BLaER1 treated with 17β-estradiol and CSF1 and Interleukin-3, amounts not matched to agents 10 nM and 100 nM (cell line): ENCODE measurements around the gene AREL1.

Experiments
- H3K27ac ChIP-seq, 11 experiments: shearing (Covaris generic); formaldehyde crosslinking; 2 replicates each; pipeline ENCODE4 v1.8.1; 2022
- H3K27me3 ChIP-seq, 11 experiments: shearing (Covaris generic); formaldehyde crosslinking; 2 replicates each; pipeline ENCODE4 v1.8.1; 2022
- H3K36me3 ChIP-seq, 11 experiments: shearing (Covaris generic); formaldehyde crosslinking; 2 replicates each; pipeline ENCODE4 v1.8.1; 2022
- H3K4me1 ChIP-seq, 10 experiments: shearing (Covaris generic); formaldehyde crosslinking; 2 replicates each; pipeline ENCODE4 v1.8.1; 2022
- H3K4me2 ChIP-seq, 11 experiments: shearing (Covaris generic); formaldehyde crosslinking; 2 replicates each; pipeline ENCODE4 v1.8.1; 2022
- H3K4me3 ChIP-seq, 10 experiments: shearing (Covaris generic); formaldehyde crosslinking; 2 replicates each; pipeline ENCODE4 v1.8.1; 2022
- H3K9ac ChIP-seq, 11 experiments: shearing (Covaris generic); formaldehyde crosslinking; 2 replicates each; pipeline ENCODE4 v1.8.1; 2022
- H3K9me3 ChIP-seq, 11 experiments: shearing (Covaris generic); formaldehyde crosslinking; replicated peaks in 1 of 11; 2 replicates each; pipeline ENCODE4 v1.8.1; 2022
- H4K20me1 ChIP-seq, 11 experiments: shearing (Covaris generic); formaldehyde crosslinking; 2 replicates each; pipeline ENCODE4 v1.8.1; 2022
- Cebpa-rat ChIP-seq, 11 experiments: shearing (Covaris generic); IDR thresholded peaks; 2 replicates each; pipeline ENCODE4 v1.8.1; 2022

AREL1 gene

GRCh38 chr14:74695406-74695805, 17.5 kb downstream of the AREL1 start:
- Histone ChIP-seq H3K27ac (no peak overlapping the region), H3K4me3 (no peak overlapping the region), H3K36me3 (peaks cover 27 to 71% (median 46%) of the 10 kb centered on the region in 11 experiments), H3K9me3 (no peaks in the 10 kb centered on the region), H3K4me2 (peak overlapping the region in 3 of 11 experiments; percentile 1 to 10 (median 5); a peak in 2 of 22 replicates), H3K9ac (no peak overlapping the region), H4K20me1 (peaks cover 18 to 89% (median 77%) of the 10 kb centered on the region in 11 experiments; a peak in 19 of 22 replicates), H3K4me1 (peaks cover 5 to 28% (median 7%) of the 10 kb centered on the region in 10 experiments; a peak in 9 of 20 replicates), H3K27me3 (no peaks in the 10 kb centered on the region)
- no peak for TF ChIP-seq Cebpa-rat (IDR thresholded peaks at IDR 0.05)

DNA sequence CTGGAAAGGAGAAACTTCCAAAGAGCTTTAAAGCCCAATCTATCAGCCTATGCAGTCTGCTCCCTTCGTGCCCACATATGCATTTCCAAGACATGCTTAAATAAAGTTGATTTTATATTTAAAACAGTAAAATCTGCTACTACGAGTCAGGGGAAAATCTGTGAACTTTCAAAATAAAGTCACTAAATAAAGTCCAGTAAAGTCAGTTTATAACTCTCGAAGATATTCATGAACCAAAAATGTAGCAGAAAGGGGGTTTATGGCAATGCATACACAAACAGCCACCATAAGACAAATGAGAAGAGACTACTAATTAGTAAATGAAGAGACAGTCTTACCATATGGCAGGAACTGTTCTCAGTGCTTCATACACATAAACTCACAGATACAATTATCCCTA, 19.7 kb downstream of the AREL1 start:
- H3K36me3 ChIP-seq, result peaks cover 48 to 75% (median 58%) of the 10 kb centered on the region in 11 experiments
- H3K9me3 ChIP-seq, result no peaks in the 10 kb centered on the region
- H4K20me1 ChIP-seq, result peaks cover 15 to 67% (median 57%) of the 10 kb centered on the region in 11 experiments; a peak in 19 of 22 replicates
- no peak overlapping the region for H3K27ac ChIP-seq
- H3K27me3 ChIP-seq, result no peaks in the 10 kb centered on the region
- H3K4me2 ChIP-seq, result no peak overlapping the region
- H3K4me1 ChIP-seq, result peaks cover 5 to 17% (median 7%) of the 10 kb centered on the region in 10 experiments; a peak in 8 of 20 replicates
- no peak for TF ChIP-seq Cebpa-rat (IDR thresholded peaks at IDR 0.05)
- no peak overlapping the region for H3K4me3 ChIP-seq
- H3K9ac ChIP-seq, result no peak overlapping the region

DNA sequence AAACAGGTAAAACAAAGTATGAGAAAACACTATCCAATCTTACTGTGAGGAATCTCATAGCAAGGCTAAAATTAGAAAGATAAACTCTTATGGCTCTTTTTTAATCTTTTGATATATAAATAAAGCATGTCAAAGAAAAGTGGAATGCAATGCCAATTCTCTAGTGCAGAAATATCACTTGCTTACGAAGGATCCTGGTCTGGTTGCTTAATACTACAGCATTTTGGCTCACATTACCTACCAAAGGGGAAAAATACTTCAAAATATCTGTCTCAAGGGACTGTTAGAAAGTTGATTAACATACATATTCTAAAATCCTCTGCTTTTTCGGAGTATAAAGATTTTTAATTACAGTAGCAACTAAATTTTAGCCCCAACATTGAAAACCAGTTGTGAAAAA, 21.4 kb downstream of the AREL1 start:
- no peak overlapping the region for H3K4me3 ChIP-seq

GRCh38 chr14:74685921-74686678, 26.8 kb downstream of the AREL1 start:
- Histone ChIP-seq H3K4me2 (peak overlapping the region in 4 of 11 experiments; percentile 58 to 76 (median 64); a peak in 8 of 22 replicates), H3K9ac (no peak overlapping the region), H3K9me3 (no peaks in the 10 kb centered on the region), H3K27me3 (no peaks in the 10 kb centered on the region), H4K20me1 (peaks cover 0 to 21% (median 6%) of the 10 kb centered on the region in 11 experiments; a peak in 9 of 22 replicates), H3K4me1 (peaks cover 27 to 35% (median 32%) of the 10 kb centered on the region in 10 experiments), H3K27ac (no peak overlapping the region), H3K4me3 (no peak overlapping the region), H3K36me3 (peaks cover 78 to 100% (median 89%) of the 10 kb centered on the region in 11 experiments)
- TF ChIP-seq Cebpa-rat (IDR thresholded peaks at IDR 0.05), result no peak

More for the DNA sequence above, 21.4 kb downstream of the AREL1 start:
- no peak overlapping the region for H3K9ac ChIP-seq
- H3K4me1 ChIP-seq, result peaks cover 5 to 17% (median 7%) of the 10 kb centered on the region in 10 experiments; a peak in 9 of 20 replicates
- no peak overlapping the region for H3K27ac ChIP-seq
- peaks cover 10 to 50% (median 42%) of the 10 kb centered on the region in 11 experiments; a peak in 19 of 22 replicates for H4K20me1 ChIP-seq
- no peak for TF ChIP-seq Cebpa-rat (IDR thresholded peaks at IDR 0.05)
- H3K27me3 ChIP-seq, result no peaks in the 10 kb centered on the region
- peaks cover 55 to 75% (median 62%) of the 10 kb centered on the region in 11 experiments for H3K36me3 ChIP-seq
- H3K9me3 ChIP-seq, result no peaks in the 10 kb centered on the region
- no peak overlapping the region for H3K4me2 ChIP-seq

DNA sequence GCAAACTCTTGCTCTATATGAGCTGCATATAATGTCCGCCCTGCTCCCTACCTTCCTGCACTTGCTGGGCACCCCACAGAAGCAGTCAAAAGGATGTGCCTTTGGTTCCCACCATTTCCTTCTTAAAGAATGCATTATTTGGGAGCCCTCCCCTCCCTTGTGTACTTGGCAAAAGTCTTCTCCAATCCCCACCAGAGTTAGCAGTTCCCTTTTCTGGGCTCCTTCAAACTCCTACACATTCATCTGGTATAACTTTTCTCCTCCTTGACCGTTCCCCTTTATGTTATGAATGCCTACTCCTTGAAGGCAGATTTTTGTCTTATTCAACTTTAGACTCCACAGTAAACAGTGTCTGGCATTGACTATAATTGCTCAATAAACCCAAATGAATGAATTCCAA, 27.8 kb downstream of the AREL1 start:
- peaks cover 75 to 100% (median 88%) of the 10 kb centered on the region in 11 experiments for H3K36me3 ChIP-seq
- no peaks in the 10 kb centered on the region for H3K27me3 ChIP-seq
- H3K9me3 ChIP-seq, result no peaks in the 10 kb centered on the region
- peak overlapping the region; percentile 44 to 76 (median 60) for H3K4me2 ChIP-seq
- no peak overlapping the region for H3K9ac ChIP-seq
- no peak overlapping the region for H3K4me3 ChIP-seq
- peaks cover 27 to 35% (median 32%) of the 10 kb centered on the region in 10 experiments for H3K4me1 ChIP-seq
- peaks cover 0 to 21% (median 4%) of the 10 kb centered on the region in 11 experiments; a peak in 9 of 22 replicates for H4K20me1 ChIP-seq
- H3K27ac ChIP-seq, result peak overlapping the region in 7 of 11 experiments; percentile 26 to 42 (median 34); a peak in 8 of 22 replicates
- no peak for TF ChIP-seq Cebpa-rat (IDR thresholded peaks at IDR 0.05)

- Histone ChIP-seq H3K4me1 (peaks cover 27 to 35% (median 32%) of the 10 kb centered on the region in 10 experiments), H3K36me3 (peaks cover 74 to 100% (median 88%) of the 10 kb centered on the region in 11 experiments), H3K4me2 (peak overlapping the region; percentile 44 to 76 (median 60)), H3K9ac (no peak overlapping the region), H4K20me1 (peaks cover 0 to 21% (median 4%) of the 10 kb centered on the region in 11 experiments; a peak in 9 of 22 replicates), H3K9me3 (no peaks in the 10 kb centered on the region), H3K4me3 (no peak overlapping the region), H3K27me3 (no peaks in the 10 kb centered on the region), H3K27ac (peak overlapping the region in 7 of 11 experiments; percentile 26 to 42 (median 34); a peak in 8 of 22 replicates)
- TF ChIP-seq Cebpa-rat (IDR thresholded peaks at IDR 0.05), result peak in 1 of 11 experiments; percentile 11; a peak in 1 of 22 replicates
These were observed 28.4 kb downstream of the AREL1 start for GRCh38 chr14:74684434-74684833.

- H3K9ac ChIP-seq, result no peak overlapping the region
- H3K4me1 ChIP-seq, result peaks cover 27 to 35% (median 32%) of the 10 kb centered on the region in 10 experiments
- no peaks in the 10 kb centered on the region for H3K9me3 ChIP-seq
- no peak overlapping the region for H3K4me3 ChIP-seq
- no peaks in the 10 kb centered on the region for H3K27me3 ChIP-seq
- H4K20me1 ChIP-seq, result peaks cover 0 to 21% (median 4%) of the 10 kb centered on the region in 11 experiments; a peak in 9 of 22 replicates
- H3K36me3 ChIP-seq, result peaks cover 67 to 99% (median 88%) of the 10 kb centered on the region in 11 experiments
- H3K27ac ChIP-seq, result peak overlapping the region in 4 of 11 experiments; percentile 14 to 34 (median 14); a peak in 4 of 22 replicates
- TF ChIP-seq Cebpa-rat (IDR thresholded peaks at IDR 0.05), result no peak
- H3K4me2 ChIP-seq, result peak overlapping the region; percentile 44 to 76 (median 60)
These were observed 29.5 kb downstream of the AREL1 start for GRCh38 chr14:74683406-74683805.

DNA sequence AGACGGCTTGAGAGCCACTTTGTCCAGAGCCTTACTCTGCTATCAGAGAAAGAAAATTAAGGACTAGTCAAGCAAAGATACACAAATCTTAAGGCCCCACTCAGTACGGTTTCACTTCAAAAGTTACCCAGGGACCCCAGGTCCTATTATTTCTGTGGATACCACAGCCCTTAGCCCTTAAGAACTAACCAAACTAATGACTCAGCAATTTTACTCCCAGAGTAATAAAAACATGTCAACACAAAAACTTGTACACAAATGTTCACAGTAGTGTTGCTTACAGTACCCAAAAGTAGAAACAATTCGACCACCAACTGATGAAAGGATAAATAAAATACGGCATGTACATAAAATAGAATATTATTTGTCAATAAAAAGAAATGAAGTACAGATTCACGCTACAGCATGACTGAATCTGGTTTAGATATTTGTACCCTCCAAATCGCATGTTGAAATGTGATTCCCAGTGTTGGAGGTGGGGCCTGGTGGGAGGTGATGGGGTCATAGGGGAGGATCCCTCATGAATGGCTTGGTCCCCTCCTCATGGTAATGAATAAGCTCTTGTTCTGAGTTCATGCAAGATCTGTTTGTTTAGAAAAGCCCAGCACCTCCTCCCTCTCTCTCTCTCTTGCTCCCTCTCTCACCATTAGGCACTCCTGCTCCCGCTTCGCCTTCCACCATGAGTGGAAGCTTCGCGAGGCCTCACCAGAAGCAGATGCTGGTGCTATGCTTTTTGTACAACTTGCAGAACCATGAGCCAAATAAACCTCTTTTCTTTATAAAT, 30.5 kb downstream of the AREL1 start:
- H4K20me1 ChIP-seq, result peaks cover 0 to 21% (median 4%) of the 10 kb centered on the region in 11 experiments; a peak in 9 of 22 replicates
- peaks cover 62 to 99% (median 84%) of the 10 kb centered on the region in 11 experiments for H3K36me3 ChIP-seq
- no peak overlapping the region for H3K4me3 ChIP-seq
- no peak overlapping the region for H3K9ac ChIP-seq
- H3K9me3 ChIP-seq, result no peaks in the 10 kb centered on the region
- no peaks in the 10 kb centered on the region for H3K27me3 ChIP-seq
- TF ChIP-seq Cebpa-rat (IDR thresholded peaks at IDR 0.05), result no peak
- peak overlapping the region in 1 of 11 experiments; percentile 67; a peak in 1 of 22 replicates for H3K4me2 ChIP-seq
- peaks cover 27 to 35% (median 32%) of the 10 kb centered on the region in 10 experiments for H3K4me1 ChIP-seq
- H3K27ac ChIP-seq, result 0 out of 22 replicates have a peak overlapping the region, but pooled peaks of 2 of the 11 experiments have one; percentile 5 to 23
